ENCODE measurements around the gene HSPA9.
"Not testable (repeated sequence)": the region's sequence is repeated elsewhere in the genome, so short reads cannot be mapped to it uniquely, and the experiment has no call there.

Gene HSPA9

GRCh38 chr5:138536665-138537315 lies 38.4 kb downstream of the HSPA9 start:
- no peak for DNase-seq (ENCODE audit: insufficient read length, low spot score)
- no peak for FAIRE-seq

- no peak for FAIRE-seq
- no peak for DNase-seq (ENCODE audit: insufficient read length, low spot score)
Measured at GRCh38 chr5:138536215-138536614, 39.0 kb downstream of the HSPA9 start.

- DNase-seq (ENCODE audit: insufficient read length, low spot score) (no peak), FAIRE-seq (no peak)
Measured at GRCh38 chr5:138533973-138534941, 40.9 kb downstream of the HSPA9 start.

- no peak for FAIRE-seq
- DNase-seq (ENCODE audit: insufficient read length, low spot score), result no peak
Measured at GRCh38 chr5:138529812-138530211, 45.4 kb downstream of the HSPA9 start.

GRCh38 chr5:138528744-138529469 lies 46.3 kb downstream of the HSPA9 start:
- no peak for FAIRE-seq
- no peak for DNase-seq (ENCODE audit: insufficient read length, low spot score)

GRCh38 chr5:138528208-138528607 lies 47.0 kb downstream of the HSPA9 start:
- DNase-seq (ENCODE audit: insufficient read length, low spot score), result no peak
- no peak for FAIRE-seq

GRCh38 chr5:138527170-138527569 lies 48.0 kb downstream of the HSPA9 start:
- DNase-seq (ENCODE audit: insufficient read length, low spot score), result no peak
- FAIRE-seq, result no peak

GRCh38 chr5:138523406-138523805 lies 51.8 kb downstream of the HSPA9 start:
- FAIRE-seq, result no peak

GRCh38 chr5:138520971-138521370 lies 54.2 kb downstream of the HSPA9 start:
- DNase-seq (ENCODE audit: insufficient read length, low spot score) (no peak), FAIRE-seq (no peak)

More at GRCh38 chr5:138523406-138523805, 51.8 kb downstream of the HSPA9 start:
- DNase-seq (ENCODE audit: insufficient read length, low spot score), result no peak

- FAIRE-seq (no peak), DNase-seq (ENCODE audit: insufficient read length, low spot score) (no peak)
Measured at GRCh38 chr5:138517437-138517836, 57.8 kb downstream of the HSPA9 start.

GRCh38 chr5:138515556-138516245 lies 59.5 kb downstream of the HSPA9 start:
- DNase-seq (ENCODE audit: insufficient read length, low spot score) (no peak), FAIRE-seq (no peak)

GRCh38 chr5:138514021-138514420 lies 61.2 kb downstream of the HSPA9 start:
- DNase-seq (ENCODE audit: insufficient read length, low spot score), result no peak
- FAIRE-seq, result no peak

GRCh38 chr5:138508958-138509357 lies 66.2 kb downstream of the HSPA9 start:
- DNase-seq (ENCODE audit: insufficient read length, low spot score), result no peak
- no peak for FAIRE-seq

GRCh38 chr5:138507485-138507884 lies 67.7 kb downstream of the HSPA9 start:
- not testable (repeated sequence) for FAIRE-seq; DNase-seq (ENCODE audit: insufficient read length, low spot score)

- FAIRE-seq (no peak), DNase-seq (ENCODE audit: insufficient read length, low spot score) (no peak)
Measured at GRCh38 chr5:138506370-138507306, 68.6 kb downstream of the HSPA9 start.

GRCh38 chr5:138504799-138505198 lies 70.4 kb downstream of the HSPA9 start:
- DNase-seq (ENCODE audit: insufficient read length, low spot score), result no peak
- FAIRE-seq, result no peak

Measured in GM19239 (cell line).